Endodermal cell (in vitro differentiated cells): ENCODE data around the gene KHK. TPM values are rescaled to one million over a fixed set of nuclear protein-coding genes. Genes with fewer than 3 reads are reported as not detected.

Experiments
- DNase-seq: peaks from one replicate; pipeline ENCODE4 v3.0.0-alpha.2; 2017
- H3K27ac ChIP-seq: 2 replicates; pipeline ENCODE4 v1.5.1; 2013; ENCODE audit warnings: mild to moderate bottlenecking, low read depth, low read length, moderate library complexity
- H3K27me3 ChIP-seq: 2 replicates; pipeline ENCODE4 v1.6.1; 2013; ENCODE audit warnings: mild to moderate bottlenecking, low read length, moderate library complexity; ENCODE audit not compliant: insufficient read depth, control insufficient read depth, poor library complexity, severe bottlenecking
- H3K36me3 ChIP-seq: 2 replicates; pipeline ENCODE4 v1.7.0; 2013; ENCODE audit warnings: mild to moderate bottlenecking, low read length, moderate library complexity; ENCODE audit not compliant: control insufficient read depth, insufficient read depth
- H3K4me1 ChIP-seq: one replicate; pipeline ENCODE4 v1.7.0; 2013; ENCODE audit warnings: low read length; ENCODE audit not compliant: control insufficient read depth, insufficient read depth
- H3K4me3 ChIP-seq: 2 replicates; pipeline ENCODE4 v1.5.1; 2013; ENCODE audit warnings: mild to moderate bottlenecking, low read length, moderate library complexity
- H3K9ac ChIP-seq: 2 replicates; pipeline ENCODE4 v1.6.1; 2013; ENCODE audit warnings: mild to moderate bottlenecking, low read length, moderate library complexity; ENCODE audit not compliant: poor library complexity, severe bottlenecking; ENCODE audit errors: extremely low read depth
- H3K9me3 ChIP-seq: 2 replicates; pipeline ENCODE4 v1.6.1; 2013; ENCODE audit warnings: mild to moderate bottlenecking, low read length, moderate library complexity; ENCODE audit not compliant: control insufficient read depth
- H3K27ac Mint-ChIP-seq: 2 replicates; pipeline ENCODE4 v1.8.0; 2020; ENCODE audit warnings: mixed read lengths
- H3K27me3 Mint-ChIP-seq: 2 replicates; pipeline ENCODE4 v1.8.0; 2021; ENCODE audit warnings: mild to moderate bottlenecking, mixed read lengths; ENCODE audit not compliant: insufficient read depth
- H3K36me3 Mint-ChIP-seq: 2 replicates; pipeline ENCODE4 v1.8.0; 2020; ENCODE audit warnings: low read depth, mixed read lengths
- H3K4me1 Mint-ChIP-seq: 2 replicates; pipeline ENCODE4 v1.8.0; 2020; ENCODE audit warnings: mixed read lengths
- H3K4me3 Mint-ChIP-seq: 2 replicates; pipeline ENCODE4 v1.8.0; 2020; ENCODE audit warnings: mild to moderate bottlenecking, moderate library complexity, mixed read lengths
- H3K9me3 Mint-ChIP-seq: 2 replicates; pipeline ENCODE4 v1.8.0; 2020; ENCODE audit warnings: mild to moderate bottlenecking, mixed read lengths
- WGBS, 2 experiments: methylation state at CpG; one replicate each; pipeline versions ENCODE4 v1.1.5 to v1.1.7; 2013; ENCODE audit warnings: missing lambda C conversion rate in 2 of 2, mixed read lengths in 1 of 2; ENCODE audit not compliant: insufficient coverage in 1 of 2, insufficient read length in 1 of 2; 5-methylcytosine and 5-hydroxymethylcytosine counted together
- total RNA-seq, 2 donors: library from RNA; stranded (reverse); fragmentation: NEBNext Ultra II Directional in 1 of 2; extraction: Animal tissue kit (Norgen Biotek cat#: 25700) in 1 of 2; gene quantifications; 2 replicates in 1 of 2; 3 replicates in 1 of 2; pipeline ENCODE4 v1.2.1, GENCODE V29; 2021
- TF ChIP-seq, protein P1 (sequence below): fragments of 200-600 bp; sonication (generic); conservative IDR thresholded peaks from 2 replicates; pipeline ENCODE4 v1.5.0; 2021; ENCODE audit warnings: antibody characterized with exemption, mild to moderate bottlenecking

KHK gene
- total RNA-seq, 2 donors from 2014 or later = 3.3 to 3.9 TPM

- peak overlapping the region; percentile 62 for H3K27ac Mint-ChIP-seq
- peaks cover 10% of the 10 kb centered on the region for H3K4me1 Mint-ChIP-seq
- Histone ChIP-seq H3K27me3 (no peaks in the 10 kb centered on the region), H3K9ac (peak overlapping the region; percentile 80), H3K9me3 (no peaks in the 10 kb centered on the region), H3K4me1 (no peaks in the 10 kb centered on the region), H3K4me3 (peak overlapping the region; percentile 90), H3K36me3 (peaks cover 30% of the 10 kb centered on the region), H3K27ac (no peak overlapping the region)
- H3K4me3 Mint-ChIP-seq = peak overlapping the region; percentile 84
- no peaks in the 10 kb centered on the region for H3K9me3 Mint-ChIP-seq
- TF ChIP-seq, protein P1, sequence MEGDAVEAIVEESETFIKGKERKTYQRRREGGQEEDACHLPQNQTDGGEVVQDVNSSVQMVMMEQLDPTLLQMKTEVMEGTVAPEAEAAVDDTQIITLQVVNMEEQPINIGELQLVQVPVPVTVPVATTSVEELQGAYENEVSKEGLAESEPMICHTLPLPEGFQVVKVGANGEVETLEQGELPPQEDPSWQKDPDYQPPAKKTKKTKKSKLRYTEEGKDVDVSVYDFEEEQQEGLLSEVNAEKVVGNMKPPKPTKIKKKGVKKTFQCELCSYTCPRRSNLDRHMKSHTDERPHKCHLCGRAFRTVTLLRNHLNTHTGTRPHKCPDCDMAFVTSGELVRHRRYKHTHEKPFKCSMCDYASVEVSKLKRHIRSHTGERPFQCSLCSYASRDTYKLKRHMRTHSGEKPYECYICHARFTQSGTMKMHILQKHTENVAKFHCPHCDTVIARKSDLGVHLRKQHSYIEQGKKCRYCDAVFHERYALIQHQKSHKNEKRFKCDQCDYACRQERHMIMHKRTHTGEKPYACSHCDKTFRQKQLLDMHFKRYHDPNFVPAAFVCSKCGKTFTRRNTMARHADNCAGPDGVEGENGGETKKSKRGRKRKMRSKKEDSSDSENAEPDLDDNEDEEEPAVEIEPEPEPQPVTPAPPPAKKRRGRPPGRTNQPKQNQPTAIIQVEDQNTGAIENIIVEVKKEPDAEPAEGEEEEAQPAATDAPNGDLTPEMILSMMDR = no peak
- H3K27me3 Mint-ChIP-seq = peaks cover 4% of the 10 kb centered on the region
- WGBS, 2 experiments = 43 to 56% methylated on average over 10 to 14 of the region's 14 CpGs
- H3K36me3 Mint-ChIP-seq = peaks cover 27% of the 10 kb centered on the region
- DNase-seq = no peak
Observed at GRCh38 chr2:27133195-27133875, 46.8 kb downstream of the KHK start.

DNA sequence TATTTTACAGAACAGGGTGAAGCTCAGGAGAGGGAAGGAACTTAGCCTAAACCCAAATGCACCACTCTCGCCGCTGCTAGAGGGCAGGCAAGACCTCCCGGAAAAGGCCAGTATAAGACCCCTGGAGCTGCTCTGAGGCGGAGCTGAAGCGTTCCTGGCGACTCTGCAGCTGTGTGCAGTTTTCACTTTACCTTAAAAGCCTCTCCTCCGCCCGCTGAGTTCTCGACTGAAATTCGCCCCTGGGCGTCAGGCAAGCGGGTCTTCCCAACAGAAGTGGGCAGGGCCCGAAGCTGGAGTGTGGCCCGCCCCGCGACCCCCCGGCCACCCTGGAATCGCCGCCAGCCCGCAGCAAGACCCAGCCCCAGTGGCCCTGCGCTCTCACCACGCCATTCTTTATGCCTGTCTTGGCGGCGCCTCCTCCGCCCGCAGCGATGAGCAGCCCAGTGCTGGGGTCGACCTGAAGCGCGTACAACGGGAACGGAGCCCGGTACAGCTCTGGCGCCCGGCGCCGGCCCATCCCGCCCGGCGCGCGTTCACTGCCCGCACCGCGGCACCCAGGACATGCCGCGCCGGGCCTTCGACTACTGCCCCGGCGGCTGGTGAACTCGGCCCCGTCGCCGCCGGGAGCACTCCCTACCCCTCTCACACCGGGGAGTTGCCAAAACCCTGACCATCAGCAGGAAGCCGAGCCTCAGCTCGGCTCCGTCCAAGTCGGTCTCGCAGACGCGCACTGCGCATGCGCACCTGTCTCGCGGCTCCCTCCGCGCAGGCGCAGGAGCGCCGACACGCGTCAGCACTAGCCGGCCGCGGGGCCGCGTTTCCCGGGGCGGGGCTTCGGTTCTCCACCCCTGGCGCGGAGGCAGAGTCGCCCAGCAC is 47.6 kb downstream of the KHK start, which contains the start of gene PREB:
TSS of gene PREB (minus strand) at position 732 of the 876 bp plus-strand sequence. CDS start at position 517, 215 bp downstream.
- Mint-ChIP-seq H3K27ac (peak within 1 kb of the TSS; percentile 92), H3K9me3 (no peaks in the 10 kb centered on the region), H3K4me1 (peaks cover 10% of the 10 kb centered on the region), H3K4me3 (peak within 1 kb of the TSS; percentile 84), H3K36me3 (peaks cover 27% of the 10 kb centered on the region), H3K27me3 (peaks cover 9% of the 10 kb centered on the region)
- Histone ChIP-seq H3K27me3 (no peaks in the 10 kb centered on the region), H3K36me3 (peaks cover 30% of the 10 kb centered on the region), H3K4me1 (no peaks in the 10 kb centered on the region), H3K27ac (peak within 1 kb of the TSS; percentile 49), H3K9me3 (no peaks in the 10 kb centered on the region), H3K9ac (peak within 1 kb of the TSS; percentile 80), H3K4me3 (peak within 1 kb of the TSS; percentile 90)
- TF ChIP-seq, protein P1 = peak; percentile 75
- WGBS, 2 experiments = 0% methylated on average over 39 to 86 of the region's 86 CpGs
- peak; percentile 99 for DNase-seq

DNA sequence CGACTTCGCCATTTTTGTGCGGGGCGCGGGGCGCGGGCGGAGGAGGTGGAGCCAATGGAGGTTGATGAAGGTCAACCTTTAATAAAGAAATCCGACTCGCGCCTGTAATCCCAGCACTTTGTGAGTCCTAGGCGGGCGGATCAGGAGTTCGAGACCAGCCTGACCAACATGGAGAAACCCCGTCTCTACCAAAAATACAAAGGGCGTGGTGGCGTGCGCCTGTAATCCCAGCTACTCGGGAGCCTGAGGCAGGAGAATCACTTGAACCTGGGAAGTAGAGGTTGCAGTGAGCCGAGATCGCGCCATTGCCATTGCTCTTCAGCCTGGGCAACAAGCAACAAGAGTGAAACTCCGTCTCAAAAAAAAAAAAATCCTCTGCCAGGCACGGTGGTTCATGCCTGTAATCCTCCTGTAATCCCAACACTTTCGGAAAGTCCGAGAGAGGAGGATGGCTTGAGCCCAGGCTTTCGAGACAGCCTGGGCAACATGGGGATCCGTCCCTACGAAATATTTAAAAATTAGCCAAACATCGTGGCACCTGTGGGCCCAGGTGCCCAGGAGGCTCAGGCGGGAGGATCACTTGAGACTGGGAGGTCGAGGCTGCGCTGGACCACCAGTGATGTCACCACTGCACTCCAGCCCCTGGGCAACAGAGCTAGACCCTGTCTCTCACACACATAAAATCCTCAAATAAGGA is 48.4 kb downstream of the KHK start:
- Mint-ChIP-seq H3K27me3 (peaks cover 13% of the 10 kb centered on the region), H3K36me3 (peaks cover 23% of the 10 kb centered on the region), H3K4me3 (peak overlapping the region; percentile 84), H3K27ac (peak overlapping the region; percentile 82), H3K9me3 (no peaks in the 10 kb centered on the region), H3K4me1 (peaks cover 10% of the 10 kb centered on the region)
- H3K27ac ChIP-seq = no peak overlapping the region
- 55% methylated on average over 30 to 33 of the region's 33 CpGs for WGBS, 2 experiments
- peak overlapping the region; percentile 90 for H3K4me3 ChIP-seq
- H3K9me3 ChIP-seq = no peaks in the 10 kb centered on the region
- H3K27me3 ChIP-seq = no peaks in the 10 kb centered on the region
- no peaks in the 10 kb centered on the region for H3K4me1 ChIP-seq
- no peak overlapping the region for H3K9ac ChIP-seq
- no peak for DNase-seq
- TF ChIP-seq, protein P1 = no peak
- H3K36me3 ChIP-seq = peaks cover 30% of the 10 kb centered on the region
